Colon (tissue), 2 donors: ENCODE results near the gene ZNF57.
"Not testable (repeated sequence)": the region's sequence is repeated elsewhere in the genome, so short reads cannot be mapped to it uniquely, and the experiment has no call there.

Experiments used
- FAIRE-seq: peaks from 2 replicates; lab custom pipeline; 2012; peaks lifted over from hg19 to GRCh38; lab: Jason Lieb, UNC
- donor health status: control.
- donor health status: control.

The ZNF57 gene

DNA sequence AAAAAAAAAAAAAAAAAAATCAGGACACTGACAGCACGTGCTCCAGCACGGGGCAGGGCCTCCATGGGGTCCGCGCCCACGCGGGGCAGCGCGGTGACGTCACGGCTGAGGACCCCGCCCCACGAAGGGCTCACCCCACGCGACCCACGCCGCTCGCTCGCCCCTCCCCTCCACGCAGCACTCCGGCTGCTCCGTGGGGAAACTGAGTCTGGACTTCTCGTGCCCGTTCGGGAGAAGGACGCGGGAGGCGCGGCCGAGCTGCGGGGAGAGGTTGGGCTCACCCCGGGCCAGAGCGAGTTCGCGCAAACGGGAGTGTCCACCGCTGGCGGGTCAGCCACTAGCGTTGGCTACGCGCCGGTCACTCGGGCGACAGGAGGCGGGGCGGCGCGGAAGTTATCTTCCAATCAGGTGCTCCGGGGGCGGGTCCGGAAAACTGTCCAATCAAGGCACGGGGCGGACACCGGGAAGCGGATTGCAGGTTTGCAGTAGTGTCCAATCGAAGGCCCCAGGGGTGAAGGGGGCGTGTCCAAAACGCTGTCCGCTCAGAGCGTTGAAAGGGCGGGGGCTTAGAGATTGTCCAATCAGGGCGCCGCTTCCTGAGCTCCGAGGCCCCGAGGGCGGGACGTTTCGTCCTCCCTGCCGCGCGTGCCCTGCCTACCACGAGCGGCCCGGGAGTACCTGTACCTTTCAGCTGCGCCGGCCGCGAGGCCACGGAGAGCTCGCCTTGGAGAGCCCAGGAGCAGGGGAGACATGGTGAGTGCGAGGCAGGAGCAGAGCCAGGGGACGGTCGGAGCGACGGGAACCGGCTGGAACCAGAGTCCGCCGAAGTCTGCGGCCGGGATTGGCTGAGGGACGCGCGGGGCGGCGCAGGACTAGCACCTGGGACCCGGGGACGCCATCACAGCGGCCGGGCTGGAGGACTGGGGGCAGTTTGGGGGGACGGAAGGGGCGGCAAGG is at the start of gene ZNF57:
Gene ZNF57, plus strand, starts transcription at position 633 of the 957 bp plus-strand sequence. Its CDS starts 118 bp downstream, at position 751.
- peak; percentile 93 for FAIRE-seq

DNA sequence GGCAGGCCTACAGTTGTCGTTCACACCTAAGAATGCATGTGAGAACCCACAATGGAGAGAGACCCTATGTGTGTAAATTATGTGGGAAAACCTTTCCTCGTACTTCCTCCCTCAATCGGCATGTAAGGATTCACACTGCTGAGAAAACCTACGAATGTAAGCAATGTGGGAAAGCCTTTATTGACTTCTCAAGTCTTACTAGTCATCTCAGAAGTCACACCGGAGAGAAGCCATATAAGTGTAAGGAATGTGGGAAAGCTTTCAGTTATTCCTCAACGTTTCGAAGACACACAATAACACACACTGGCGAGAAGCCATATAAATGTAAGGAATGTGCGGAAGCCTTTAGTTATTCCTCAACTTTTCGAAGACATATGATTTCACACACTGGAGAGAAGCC is 48.1 kb upstream of the ZNF57 start:
- no peak for FAIRE-seq

DNA sequence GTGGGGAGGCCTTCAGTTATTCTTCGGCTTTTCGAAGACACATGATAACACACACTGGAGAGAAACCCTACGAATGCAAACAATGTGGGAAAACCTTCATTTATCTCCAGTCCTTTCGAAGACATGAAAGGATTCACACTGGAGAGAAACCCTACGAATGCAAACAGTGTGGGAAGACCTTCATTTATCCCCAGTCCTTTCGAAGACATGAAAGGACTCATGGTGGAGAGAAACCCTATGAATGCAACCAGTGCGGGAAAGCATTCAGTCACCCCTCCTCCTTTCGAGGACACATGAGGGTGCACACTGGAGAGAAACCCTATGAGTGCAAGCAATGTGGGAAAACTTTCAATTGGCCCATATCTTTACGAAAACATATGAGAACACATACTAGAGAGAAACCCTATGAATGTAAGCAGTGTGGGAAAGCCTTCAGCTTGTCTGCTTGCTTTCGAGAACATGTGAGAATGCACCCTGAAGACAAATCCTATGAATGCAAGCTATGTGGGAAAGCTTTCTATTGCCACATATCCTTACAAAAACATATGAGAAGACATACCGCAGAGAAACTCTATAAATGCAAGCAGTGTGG is 47.6 kb upstream of the ZNF57 start:
- FAIRE-seq: no peak

DNA sequence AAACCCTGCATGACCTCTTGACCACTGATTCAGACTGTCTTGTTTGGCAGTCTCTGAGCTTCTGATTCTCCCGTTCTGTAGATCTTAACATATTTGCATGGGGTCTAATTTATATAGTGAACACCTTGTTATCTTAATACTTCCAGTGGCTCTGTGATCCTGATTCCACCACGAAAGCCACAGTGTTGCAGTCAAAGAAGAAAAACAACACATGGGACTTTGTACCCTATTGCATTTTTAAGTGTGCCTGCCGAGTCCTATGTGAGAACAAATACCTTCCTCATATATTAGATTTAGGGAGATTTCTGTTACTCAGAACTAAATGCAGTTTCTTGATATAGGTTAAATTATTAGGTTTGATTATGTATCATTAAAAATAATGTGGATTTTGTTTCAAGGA is 45.9 kb upstream of the ZNF57 start:
- no peak for FAIRE-seq

DNA sequence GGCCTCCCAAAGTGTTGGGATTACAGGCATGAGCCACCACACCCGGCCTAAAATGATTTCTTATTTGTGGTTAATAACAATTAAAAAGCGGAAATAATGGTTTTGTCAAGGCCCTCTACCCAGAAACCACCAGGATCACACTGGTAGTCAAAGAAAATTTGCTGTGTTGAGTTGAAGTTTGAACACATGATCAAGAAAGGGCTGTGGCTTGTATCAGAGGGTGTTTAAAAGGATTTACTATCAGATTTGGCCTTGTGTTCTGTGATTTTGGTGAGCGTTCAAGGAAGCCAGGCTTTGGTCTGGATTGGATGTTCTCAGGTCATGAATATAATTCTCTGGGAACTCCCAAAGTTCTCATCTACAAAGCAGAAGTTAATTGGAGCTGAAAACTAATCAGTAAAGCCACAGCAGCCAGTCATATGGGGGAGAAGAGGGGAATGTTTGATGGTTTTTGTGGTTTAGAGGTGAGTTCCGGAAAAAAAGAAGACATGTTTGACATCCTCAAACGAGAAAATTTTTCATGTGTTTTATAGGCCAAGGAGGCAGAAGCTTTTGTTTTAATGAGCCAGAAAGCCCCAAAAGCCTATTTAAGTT is 44.2 kb upstream of the ZNF57 start:
- FAIRE-seq: no peak

DNA sequence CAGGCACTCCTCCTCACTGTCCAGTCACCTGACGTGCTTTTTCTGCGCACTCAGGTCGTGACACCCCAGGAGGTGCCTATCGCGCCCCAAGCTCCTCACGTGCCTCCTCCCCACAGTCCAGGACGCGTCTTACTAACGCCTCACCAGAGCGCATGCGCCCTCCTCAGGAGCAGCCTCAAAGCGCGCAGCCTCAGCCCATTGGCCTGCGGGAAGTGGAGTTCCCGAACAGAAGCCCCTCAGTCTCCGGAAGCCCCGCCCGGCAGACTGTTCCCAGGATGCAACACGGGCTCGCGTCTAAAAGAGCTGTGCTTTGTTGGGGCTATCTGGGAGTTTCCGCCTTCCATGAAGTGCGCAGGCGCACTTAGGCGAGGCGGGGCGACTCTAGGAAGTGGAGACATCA is 41.9 kb upstream of the ZNF57 start:
- no peak for FAIRE-seq

DNA sequence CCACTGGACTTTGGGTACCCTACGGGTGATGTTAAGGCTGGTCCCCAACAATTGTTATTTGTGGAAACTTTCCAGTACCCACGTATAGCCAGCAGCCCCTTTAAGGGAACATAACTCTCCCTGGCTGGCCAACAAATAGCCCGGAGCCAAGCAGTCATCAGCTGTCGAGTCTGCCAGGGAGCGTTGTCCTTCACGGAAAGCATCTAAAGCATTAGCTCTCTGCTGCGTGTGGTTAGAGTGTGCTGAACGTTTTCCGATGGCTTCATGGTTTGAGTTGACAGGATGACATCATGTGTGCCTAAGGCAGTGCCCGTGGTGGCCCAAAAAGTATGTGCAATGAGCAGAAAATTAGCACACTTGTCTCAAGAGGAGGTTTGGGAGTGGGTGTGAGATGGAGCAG is 36.9 kb upstream of the ZNF57 start:
- FAIRE-seq: no peak

DNA sequence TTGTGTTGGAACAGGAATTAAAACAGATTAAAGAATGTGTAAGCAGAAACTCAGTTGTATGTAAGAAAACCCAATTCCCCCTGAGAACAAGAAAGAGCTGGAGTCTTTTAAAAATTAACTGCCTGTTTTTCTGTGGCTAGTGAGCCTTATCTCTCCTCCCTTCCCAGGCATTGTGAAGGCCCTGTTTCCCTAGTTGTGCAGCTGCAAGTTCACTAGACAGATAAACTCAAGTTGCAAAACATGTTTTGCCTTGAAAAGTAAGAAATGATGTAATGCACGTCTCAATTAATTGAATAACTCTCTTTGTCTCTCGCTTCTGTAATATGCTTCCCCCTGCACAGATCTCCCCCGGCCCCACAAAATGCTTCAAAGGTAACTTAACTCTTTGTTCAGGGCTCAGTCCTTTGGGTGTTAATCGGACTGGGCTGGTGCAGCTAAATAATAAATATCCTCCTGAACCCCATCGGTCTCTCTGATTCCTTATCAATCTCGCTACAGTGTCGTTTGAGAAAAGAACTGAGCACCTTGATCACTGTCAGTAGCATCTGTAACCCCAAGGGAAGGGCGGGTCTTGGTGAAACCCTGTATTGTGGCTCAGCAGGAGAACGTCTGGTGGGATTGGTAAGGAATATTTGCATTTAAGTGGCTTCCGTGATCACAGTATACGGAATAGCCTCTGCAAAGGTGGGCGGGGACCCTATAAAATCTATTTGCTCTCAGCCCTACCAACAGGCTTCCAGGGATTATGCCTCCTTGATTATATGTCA is 35.2 kb upstream of the ZNF57 start:
- FAIRE-seq: no peak

DNA sequence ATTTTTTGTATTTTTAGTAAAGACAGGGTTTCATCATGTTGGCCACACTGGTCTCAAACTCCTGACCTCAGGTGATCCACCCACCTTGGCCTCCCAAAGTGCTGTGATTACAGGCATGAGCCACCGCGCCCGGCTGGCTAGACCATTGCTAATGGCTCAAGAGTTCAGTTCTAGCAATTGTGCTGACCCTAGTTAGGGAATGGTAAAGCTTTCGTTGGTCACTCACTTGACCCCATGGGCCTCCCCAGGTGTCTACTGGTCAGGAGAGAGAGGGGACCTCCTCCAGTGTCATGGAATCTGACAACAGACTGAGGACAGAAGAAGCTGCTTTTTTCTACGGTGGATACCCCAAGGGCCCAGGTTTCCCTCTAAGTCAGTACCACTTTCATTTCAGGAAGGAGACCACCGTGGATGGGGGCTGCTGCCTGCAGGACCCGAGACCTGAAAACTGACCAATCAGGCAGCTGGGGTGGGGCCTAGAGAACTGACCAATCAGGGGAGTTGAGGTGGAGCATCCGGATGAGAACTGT is 34.2 kb upstream of the ZNF57 start:
- FAIRE-seq: no peak

DNA sequence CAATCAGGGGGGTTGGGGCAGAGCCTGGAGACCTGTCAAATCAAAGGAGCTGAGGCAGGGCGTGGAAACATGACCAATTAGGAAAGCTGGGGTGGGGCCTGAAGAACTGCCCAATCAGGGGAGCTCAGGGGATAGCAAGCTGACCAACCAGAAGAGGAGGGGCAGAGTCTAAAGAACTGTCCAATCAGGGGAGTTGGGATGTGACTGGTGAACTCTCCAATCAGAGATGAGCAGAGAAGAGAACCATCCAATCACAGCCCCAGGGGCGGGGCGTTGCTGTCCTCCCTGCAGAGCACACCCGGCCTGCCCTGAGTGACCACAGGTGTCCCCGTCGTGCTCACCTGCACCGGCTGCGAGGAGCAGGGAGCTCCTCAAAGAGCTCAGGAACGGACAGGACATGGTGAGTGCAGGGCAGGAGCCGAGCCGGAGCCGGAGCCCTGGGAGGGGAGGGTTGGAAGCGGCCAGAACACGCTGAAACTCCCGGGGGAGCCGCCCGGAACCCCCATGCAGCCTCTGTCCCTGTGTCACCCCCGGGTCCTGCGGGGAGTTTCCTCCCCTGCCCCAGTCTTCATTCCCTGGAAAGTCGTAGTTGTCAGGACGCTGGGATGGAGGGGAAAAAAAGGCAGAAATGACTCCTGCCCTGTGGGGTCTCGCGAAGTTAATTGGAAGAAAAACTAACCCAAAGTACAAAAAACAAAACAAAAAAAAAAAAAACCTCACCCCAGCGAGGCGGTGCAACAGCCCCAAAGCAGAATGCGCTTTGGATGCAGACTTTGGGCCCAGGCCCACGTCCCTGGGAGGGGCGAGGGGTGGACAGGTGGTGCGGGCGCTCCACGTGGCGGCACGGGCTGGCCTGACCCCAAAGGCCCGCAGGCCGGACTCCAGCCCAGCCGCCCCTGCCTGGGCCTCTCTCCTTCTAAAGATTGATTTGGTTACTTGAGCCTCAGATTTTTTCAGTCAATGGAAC is 33.4 kb upstream of the ZNF57 start, which contains the start of gene ZNF556:
Gene ZNF556, plus strand, starts transcription at position 311 of the 967 bp plus-strand sequence. Its CDS starts 87 bp downstream, at position 398.
- no peak for FAIRE-seq

DNA sequence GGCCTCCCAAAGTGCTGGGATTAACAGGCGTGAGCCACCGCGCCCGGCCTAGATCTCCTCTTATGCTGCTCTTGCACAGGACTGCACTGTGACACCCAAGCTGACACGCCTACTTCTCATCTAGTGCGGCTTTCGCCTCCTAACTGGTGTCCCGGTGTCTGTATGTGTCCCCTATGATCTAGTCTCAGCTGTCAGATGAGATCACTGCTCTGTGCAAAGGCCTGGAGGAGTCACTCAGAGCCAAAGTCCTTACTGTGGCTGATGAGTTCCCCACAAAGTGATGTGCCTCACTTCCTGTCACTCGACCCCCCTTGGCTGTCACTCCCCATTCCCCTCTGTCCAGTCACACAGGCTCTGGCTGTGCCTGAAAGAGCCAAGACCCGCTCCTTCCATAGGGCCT is 31.1 kb upstream of the ZNF57 start:
- no peak for FAIRE-seq

DNA sequence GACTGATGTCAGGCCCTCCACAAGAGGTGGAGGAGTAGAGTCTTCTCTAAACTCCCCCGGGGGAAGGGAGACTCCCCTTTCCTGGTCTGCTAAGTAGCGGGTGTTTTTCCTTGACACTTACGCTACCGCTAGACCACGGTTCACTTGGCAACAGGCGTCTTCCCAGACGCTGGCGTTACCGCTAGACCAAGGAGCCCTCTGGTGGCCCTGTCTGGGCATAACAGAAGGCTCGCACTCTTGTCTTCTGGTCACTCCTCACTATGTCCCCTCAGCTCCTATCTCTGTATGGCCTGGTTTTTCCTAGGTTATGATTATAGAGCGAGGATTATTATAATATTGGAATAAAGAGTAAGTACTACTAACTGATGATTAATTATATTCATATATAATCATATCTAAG is 28.6 kb upstream of the ZNF57 start:
- not testable (repeated sequence) for FAIRE-seq

DNA sequence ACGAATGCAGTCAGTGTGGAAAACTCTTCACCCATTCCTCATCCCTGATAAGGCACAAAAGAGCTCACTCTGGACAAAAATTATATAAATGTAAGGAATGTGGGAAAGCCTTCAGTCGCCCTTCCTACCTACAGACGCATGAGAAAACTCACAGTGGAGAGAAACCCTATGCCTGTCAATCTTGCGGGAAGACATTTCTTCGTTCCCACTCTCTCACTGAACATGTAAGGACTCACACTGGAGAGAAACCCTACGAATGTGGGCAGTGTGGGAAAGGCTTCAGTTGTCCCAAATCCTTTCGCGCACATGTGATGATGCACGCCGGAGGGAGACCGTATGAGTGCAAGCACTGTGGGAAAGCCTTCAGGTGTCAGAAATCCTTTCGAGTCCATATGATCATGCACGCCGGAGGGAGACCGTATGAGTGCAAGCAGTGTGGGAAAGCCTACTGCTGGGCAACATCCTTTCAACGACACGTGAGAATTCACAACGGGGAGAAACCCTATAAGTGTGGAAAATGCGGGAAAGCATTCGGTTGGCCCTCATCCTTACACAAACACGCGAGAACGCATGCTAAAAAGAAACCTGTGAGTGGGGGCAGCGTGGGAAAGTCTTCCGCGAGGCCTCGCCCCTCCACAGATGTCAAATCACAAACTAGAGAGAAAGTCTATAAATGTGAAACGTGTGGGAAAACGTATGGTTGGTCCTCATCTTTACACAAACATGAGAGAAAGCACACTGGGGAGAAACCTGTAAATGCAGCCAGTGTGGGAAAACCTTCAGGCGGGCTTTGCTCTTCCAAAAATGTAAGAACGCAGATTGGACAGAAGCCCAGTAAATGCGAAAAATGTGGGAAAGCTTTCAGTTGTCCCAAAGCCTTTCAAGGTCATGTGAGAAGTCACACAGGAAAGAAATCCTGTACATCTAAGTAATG is 23.1 kb upstream of the ZNF57 start:
- no peak for FAIRE-seq

DNA sequence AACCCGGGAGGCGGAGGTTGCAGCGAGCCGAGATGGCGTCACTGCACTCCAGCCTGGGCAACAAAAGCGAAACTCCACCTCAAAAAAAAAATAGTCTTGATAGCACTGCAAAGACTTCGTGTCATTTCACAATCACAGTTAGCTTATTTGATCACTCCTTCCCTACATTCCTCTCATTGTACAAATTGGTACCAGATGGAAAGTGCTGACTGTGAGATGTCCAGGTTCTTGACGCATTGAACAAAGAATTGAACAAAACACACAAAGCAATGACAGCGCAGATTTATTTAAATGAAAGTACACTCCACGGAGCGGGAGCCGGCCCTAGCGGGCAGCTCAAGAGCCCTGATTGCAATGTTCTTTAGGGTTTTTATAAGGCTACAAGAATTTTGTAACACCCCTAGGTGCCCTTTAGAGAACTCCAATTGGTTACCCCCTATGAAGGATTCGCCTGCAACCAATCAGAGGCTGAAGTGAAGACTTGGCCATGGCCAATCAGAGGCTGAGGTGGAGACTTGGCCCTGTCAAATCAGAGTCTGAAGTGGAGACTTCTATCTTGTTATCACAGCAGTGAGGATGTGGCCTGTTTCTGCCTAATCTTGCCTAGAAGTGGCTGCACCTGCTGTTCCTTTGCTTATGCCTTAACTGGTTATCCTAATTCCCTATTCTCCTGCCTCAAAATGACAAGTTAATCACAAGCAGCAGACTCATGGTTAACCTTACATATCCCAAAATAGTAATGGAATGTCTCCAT is 16.9 kb upstream of the ZNF57 start:
- no peak for FAIRE-seq

DNA sequence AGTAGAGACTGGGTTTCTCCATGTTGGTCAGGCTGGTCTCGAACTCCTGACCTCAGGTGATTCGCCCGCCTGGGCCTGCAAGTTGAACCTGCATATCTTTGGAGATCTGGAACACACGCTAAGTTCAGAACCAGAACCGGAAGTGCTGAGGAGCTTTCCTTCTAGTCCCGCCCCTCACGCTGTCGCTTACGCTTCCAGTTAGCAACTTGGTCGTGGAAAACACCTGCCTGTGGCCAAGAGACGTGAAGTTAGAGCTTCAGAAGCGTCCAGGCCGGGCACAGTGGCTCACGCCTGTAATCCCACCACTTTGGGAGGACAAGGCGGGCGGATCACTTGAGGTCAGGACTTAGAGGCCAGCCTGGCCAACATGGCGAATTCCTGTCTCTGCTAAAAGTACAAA is 15.0 kb upstream of the ZNF57 start:
- FAIRE-seq: no peak

DNA sequence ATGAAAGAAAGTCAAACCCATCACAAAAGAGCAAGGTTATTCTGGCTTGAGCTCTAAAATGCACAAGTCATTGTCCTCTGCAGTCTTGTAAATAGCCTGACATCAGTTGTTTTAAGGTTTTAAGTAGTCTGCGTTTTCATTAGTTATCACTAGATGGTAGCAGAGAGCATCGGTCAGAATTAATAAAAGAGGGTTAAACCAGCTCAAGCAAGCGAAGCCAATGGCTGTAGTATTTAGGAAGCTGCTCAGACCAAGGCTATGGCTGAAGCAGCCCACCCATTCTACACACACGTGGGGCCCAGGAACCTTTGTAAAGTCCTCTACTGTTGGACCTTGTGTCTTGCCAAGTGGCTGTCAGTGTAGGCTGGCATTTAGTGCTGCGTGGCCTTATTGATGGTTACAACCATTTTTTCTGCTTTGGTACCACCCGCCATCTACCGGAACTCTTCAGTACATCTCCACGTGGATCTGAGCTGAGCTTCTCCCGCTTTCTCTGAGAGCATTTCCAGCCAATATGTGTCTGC is 13.3 kb upstream of the ZNF57 start:
- no peak for FAIRE-seq

DNA sequence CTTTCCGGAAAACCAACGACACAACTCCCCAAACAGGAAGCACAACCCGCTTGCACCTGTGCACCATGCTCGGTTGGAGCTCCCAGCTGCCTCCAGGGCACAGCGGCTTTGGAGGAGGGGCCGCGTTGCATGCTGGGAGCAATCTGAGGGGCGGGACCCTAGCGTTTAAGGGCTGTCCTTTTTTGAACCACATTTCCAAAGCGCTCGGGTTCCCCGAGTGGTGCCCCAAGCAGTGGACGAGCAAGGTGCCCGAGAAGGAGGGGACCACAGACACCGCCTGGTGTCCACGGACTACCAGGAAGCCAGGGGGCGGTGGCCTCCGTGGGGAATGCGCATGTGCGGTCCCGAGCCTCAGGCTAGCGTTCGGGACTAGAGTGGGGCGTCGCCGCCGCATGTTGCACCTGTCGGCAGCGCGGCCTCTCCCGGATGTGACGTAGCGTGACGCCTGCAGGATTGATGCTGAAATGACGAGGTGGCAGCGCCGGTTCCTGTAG is 11.9 kb upstream of the ZNF57 start:
- no peak for FAIRE-seq

DNA sequence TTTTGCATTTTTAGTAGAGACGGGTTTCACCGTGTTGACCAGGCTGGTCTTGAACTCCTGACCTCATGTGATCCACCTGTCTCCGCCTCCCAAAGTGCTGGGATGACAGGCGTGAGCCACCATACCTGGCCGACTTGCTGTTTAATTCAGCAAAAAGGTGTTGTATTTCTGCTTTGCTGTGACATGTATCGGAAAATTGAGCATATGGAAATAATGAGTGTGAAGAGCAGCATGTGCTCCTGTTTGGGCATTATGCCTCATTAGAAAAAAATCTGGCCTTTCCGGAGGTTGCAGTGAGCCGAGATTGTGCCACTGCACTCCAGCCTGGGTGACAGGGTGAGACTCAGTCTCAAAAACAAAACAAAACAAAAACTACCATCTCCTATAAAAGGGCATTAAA is 10.2 kb upstream of the ZNF57 start:
- FAIRE-seq: not testable (repeated sequence)
